NT2/D1 (cell line): Measurements from ENCODE around the gene ASAP3.
A peak's percentile ranks its signal among the peaks of the same experiment; 100 is the strongest.

ENCODE experiments used
- DNase-seq: peaks from one replicate; pipeline ENCODE4 v3.0.0-alpha.2; 2011; ENCODE audit warnings: low read depth, low spot score
- H3K27me3 ChIP-seq: 2 replicates; pipeline ENCODE4 v1.6.0; 2011; ENCODE audit warnings: mild to moderate bottlenecking; ENCODE audit not compliant: insufficient read length, insufficient read depth
- H3K36me3 ChIP-seq: 2 replicates; pipeline ENCODE4 v1.6.1; 2011; ENCODE audit warnings: mild to moderate bottlenecking, low read length, mixed read lengths; ENCODE audit not compliant: insufficient read depth, insufficient read length
- H3K4me1 ChIP-seq: 2 replicates; pipeline ENCODE4 v1.5.1; 2011; ENCODE audit not compliant: insufficient read depth, insufficient read length
- H3K4me3 ChIP-seq: 2 replicates; pipeline ENCODE4 v1.5.1; 2011; ENCODE audit warnings: low read depth; ENCODE audit not compliant: insufficient read length
- H3K9ac ChIP-seq: 2 replicates; pipeline ENCODE4 v1.6.0; 2011; ENCODE audit warnings: low read depth; ENCODE audit not compliant: insufficient read length
- H3K9me3 ChIP-seq: 2 replicates; pipeline ENCODE4 v1.5.1; 2011; ENCODE audit warnings: mild to moderate bottlenecking, low read length; ENCODE audit not compliant: insufficient read depth
- SUZ12 ChIP-seq: IDR thresholded peaks from 2 replicates; pipeline ENCODE4 v1.6.1; 2011; ENCODE audit not compliant: insufficient read length, insufficient read depth; ENCODE audit errors: extremely low read depth
- YY1 ChIP-seq: IDR thresholded peaks from 2 replicates; pipeline ENCODE4 v1.6.1; 2011; ENCODE audit not compliant: insufficient read length, insufficient read depth
- ZNF274 ChIP-seq: IDR thresholded peaks from 2 replicates; pipeline ENCODE4 v1.6.1; 2011; ENCODE audit warnings: mild to moderate bottlenecking, low read depth, low read length

ASAP3 gene

DNA sequence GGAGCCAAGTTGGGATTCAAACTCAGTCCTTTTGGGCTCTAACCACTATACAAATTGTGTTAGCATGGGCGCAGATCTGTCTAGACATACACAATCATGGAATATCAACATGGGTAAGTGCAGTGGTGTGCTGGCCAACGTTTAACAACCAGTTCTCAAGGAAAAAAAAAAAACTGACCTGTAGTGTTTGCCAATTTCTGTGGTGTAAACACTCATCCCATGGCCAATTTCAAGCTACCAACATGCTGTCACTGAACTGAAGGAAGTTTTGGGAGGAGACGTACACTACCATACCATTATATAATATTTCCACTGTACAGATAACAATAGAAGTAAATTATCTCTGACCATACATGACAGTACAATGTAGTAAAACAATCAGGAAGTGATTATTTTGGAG lies 62.6 kb downstream of the ASAP3 start:
- TF ChIP-seq ZNF274 (no peak), YY1 (no peak), SUZ12 (no peak)
- DNase-seq: no peak
- Histone ChIP-seq H3K4me3 (no peak overlapping the region), H3K27me3 (peaks cover 97% of the 10 kb centered on the region), H3K9me3 (no peaks in the 10 kb centered on the region), H3K4me1 (no peaks in the 10 kb centered on the region), H3K9ac (no peak overlapping the region), H3K36me3 (peaks cover 5% of the 10 kb centered on the region)

DNA sequence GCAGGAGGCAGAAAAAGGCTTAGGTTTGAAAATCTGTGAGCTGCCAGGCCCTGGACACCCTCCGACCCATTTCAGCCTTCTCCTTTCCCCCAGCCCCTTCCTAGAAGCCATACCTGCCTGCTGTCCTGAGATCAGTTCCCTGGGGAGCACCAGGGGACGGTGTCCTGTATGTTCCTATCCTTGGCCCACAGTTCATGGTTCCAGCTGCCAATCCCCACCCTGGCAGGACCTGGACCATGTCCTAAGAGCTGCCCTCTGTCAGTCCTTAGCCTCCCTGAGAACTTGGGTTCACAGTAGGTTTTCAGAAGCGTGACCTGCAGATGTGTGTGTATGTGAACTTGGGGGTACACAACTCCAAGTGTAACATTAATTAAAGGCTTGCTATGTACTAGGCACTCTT lies 63.2 kb downstream of the ASAP3 start:
- no peak for TF ChIP-seq YY1
- no peak for TF ChIP-seq ZNF274
- no peak for TF ChIP-seq SUZ12
- no peaks in the 10 kb centered on the region for H3K4me1 ChIP-seq
- no peak overlapping the region for H3K4me3 ChIP-seq
- DNase-seq: no peak
- no peaks in the 10 kb centered on the region for H3K9me3 ChIP-seq
- peaks cover 96% of the 10 kb centered on the region for H3K27me3 ChIP-seq
- H3K36me3 ChIP-seq: no peaks in the 10 kb centered on the region
- H3K9ac ChIP-seq: no peak overlapping the region

DNA sequence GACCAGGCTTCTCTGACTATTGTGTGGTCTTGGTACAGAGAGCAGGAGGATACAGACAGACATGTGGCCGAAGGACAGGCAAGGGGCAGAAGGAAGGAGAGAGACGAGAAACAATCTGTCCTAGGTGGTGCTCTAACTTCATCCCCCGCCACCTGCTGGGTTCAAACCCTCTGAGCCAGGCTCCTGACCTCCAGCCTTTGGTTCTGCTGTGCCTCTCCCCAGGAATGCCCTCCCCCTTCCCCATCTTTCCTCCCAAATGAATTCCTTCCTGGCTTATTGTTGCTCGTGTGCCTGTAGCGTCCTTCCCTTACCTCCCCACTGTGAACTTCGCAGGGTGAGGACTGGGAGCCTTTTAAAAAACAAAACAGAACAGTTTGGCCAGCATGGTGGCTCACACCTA lies 64.8 kb downstream of the ASAP3 start:
- Histone ChIP-seq H3K4me1 (no peaks in the 10 kb centered on the region), H3K9ac (no peak overlapping the region), H3K9me3 (no peaks in the 10 kb centered on the region), H3K27me3 (peaks cover 96% of the 10 kb centered on the region), H3K4me3 (no peak overlapping the region), H3K36me3 (no peaks in the 10 kb centered on the region)
- no peak for TF ChIP-seq SUZ12
- no peak for TF ChIP-seq ZNF274
- no peak for TF ChIP-seq YY1
- peak; percentile 40 for DNase-seq

DNA sequence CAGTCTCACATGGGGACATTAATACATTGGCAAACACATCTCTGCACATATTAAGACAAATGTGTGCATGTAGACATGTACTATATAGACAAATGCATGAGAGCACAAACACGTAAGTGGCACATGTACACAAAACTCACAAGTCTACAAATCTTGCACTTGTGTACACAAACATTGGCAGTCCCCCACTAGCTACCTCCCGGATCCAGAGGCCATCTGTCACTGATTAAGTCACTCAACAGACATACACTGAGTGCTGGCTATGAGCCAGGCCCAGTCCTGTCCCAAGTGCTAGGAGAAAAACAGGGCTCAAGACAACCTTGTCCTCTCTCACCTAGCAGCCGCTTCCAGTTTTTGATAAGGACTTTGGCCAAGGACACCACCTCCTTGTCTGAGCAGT lies 66.4 kb downstream of the ASAP3 start:
- TF ChIP-seq SUZ12 (no peak), YY1 (no peak), ZNF274 (no peak)
- Histone ChIP-seq H3K27me3 (peaks cover 80% of the 10 kb centered on the region), H3K36me3 (no peaks in the 10 kb centered on the region), H3K9me3 (no peaks in the 10 kb centered on the region), H3K4me1 (no peaks in the 10 kb centered on the region), H3K4me3 (no peak overlapping the region), H3K9ac (no peak overlapping the region)
- DNase-seq: no peak

DNA sequence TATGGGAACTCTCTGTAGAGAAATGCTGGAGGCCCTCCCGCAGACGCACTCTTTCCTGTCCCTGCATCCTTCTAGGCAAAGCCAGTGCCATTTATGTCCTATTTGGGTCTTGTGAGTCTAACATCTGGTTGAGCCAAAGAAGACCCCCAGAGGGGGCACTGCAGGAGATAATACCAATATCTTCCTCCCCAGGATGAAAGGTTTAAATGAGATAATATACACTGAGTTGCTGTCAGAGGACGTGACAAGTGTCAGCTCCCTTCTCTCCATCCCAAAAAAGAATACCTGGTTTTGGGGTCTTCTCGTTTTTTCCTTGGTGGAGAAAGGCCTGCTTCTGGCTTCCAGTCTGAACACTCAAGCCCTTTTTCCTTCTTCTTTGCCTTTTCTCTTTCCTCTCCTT lies 67.0 kb downstream of the ASAP3 start:
- no peaks in the 10 kb centered on the region for H3K9me3 ChIP-seq
- DNase-seq: no peak
- H3K36me3 ChIP-seq: no peaks in the 10 kb centered on the region
- no peak for TF ChIP-seq ZNF274
- TF ChIP-seq SUZ12: no peak
- no peak for TF ChIP-seq YY1
- H3K27me3 ChIP-seq: peaks cover 75% of the 10 kb centered on the region
- H3K4me1 ChIP-seq: no peaks in the 10 kb centered on the region
- H3K4me3 ChIP-seq: no peak overlapping the region
- H3K9ac ChIP-seq: no peak overlapping the region

DNA sequence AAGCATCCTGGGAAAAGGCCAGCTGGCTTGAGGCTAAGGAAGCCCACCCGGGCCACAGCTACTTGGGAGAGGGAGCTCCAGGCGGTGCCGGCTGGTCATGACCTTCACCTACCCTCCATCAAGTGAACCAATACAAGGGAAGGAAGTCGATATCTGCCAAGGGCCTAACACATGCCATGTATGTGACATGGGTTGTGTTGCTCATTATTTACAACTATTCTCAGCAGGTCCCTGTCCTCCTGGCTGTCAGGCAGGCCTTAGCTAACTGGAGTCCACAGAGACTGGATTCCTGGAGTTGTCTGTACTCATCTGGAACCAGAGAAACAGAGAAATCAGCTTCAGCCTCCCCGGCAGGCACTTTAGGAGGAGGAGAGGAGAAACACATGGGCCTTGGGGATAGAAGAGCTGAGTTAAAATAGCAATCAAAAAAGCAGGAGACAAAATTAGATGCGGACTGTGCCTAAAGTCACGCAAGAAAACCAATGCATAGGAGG lies 75.1 kb downstream of the ASAP3 start:
- Histone ChIP-seq H3K36me3 (no peaks in the 10 kb centered on the region), H3K4me3 (no peak overlapping the region), H3K9ac (no peak overlapping the region), H3K27me3 (peaks cover 57% of the 10 kb centered on the region), H3K4me1 (no peaks in the 10 kb centered on the region), H3K9me3 (no peaks in the 10 kb centered on the region)
- no peak for DNase-seq
- TF ChIP-seq ZNF274 (no peak), YY1 (no peak), SUZ12 (no peak)

DNA sequence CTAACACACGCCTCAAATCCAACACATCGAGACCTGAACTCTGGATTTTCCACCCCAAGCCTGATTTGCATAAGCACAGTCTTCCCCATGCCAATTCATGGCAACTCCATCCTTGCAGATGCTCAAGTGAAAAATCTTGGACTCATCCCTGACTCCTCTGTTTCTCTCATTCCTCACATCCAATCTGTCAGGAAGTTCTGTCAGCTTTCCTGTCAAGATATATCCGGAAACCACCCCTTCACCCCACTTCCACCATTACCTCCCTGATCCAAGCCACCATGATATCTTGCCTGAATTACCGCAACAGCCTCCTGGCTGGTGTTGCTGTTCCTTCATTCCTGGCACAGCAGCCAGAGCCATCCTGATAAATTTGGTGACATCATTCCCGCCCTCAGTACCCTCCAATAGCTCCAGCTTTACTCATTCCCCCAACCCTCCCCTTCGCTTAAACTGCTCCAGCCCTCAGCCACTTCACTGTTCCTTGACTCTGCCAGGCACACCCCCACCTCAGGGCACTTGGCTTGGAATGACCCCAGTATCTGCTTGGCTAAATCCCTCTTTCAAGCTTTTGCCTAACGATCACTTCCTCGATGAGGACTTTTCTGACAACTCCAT lies 76.9 kb downstream of the ASAP3 start:
- TF ChIP-seq YY1: no peak
- TF ChIP-seq ZNF274: no peak
- no peak for TF ChIP-seq SUZ12
- no peaks in the 10 kb centered on the region for H3K9me3 ChIP-seq
- no peak for DNase-seq

DNA sequence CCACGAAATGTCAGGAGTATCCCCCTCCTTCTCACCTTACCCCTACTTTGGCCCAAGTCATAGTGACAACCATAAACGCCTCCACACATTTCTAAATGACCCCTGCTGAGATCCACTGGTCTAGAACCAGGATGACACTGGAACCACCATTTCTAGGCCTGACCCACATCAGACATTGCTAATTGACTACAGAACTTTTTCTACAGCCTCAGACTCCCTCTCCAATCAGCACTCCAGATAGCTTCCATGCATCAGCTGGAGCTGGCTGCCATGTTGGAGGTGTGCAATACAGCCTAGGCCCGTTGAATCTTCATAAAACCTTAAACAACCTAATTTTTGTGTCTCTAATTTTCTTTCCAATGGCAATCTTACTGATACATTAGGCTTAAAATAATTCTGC lies 78.0 kb downstream of the ASAP3 start:
- no peak for TF ChIP-seq SUZ12
- no peak for DNase-seq
- no peaks in the 10 kb centered on the region for H3K9me3 ChIP-seq
- no peaks in the 10 kb centered on the region for H3K36me3 ChIP-seq
- no peak overlapping the region for H3K4me3 ChIP-seq
- no peak overlapping the region for H3K9ac ChIP-seq
- H3K27me3 ChIP-seq: peaks cover 80% of the 10 kb centered on the region
- no peaks in the 10 kb centered on the region for H3K4me1 ChIP-seq

More for the DNA sequence above, 76.9 kb downstream of the ASAP3 start:
- Histone ChIP-seq H3K27me3 (peaks cover 71% of the 10 kb centered on the region), H3K4me3 (no peak overlapping the region), H3K4me1 (no peaks in the 10 kb centered on the region), H3K9ac (no peak overlapping the region), H3K36me3 (no peaks in the 10 kb centered on the region)
